Umbilical cord (tissue), 2 donors: ENCODE data around the gene DNM2. TPM values are rescaled to one million over a fixed set of nuclear protein-coding genes. Genes with fewer than 3 reads are reported as not detected.
A peak's percentile ranks its signal among the peaks of the same experiment; 100 is the strongest.

ENCODE experiments used
- DNase-seq: peaks from one replicate; pipeline ENCODE4 v3.0.0-alpha.2; 2015; ENCODE audit warnings: low spot score
- total RNA-seq: library from RNA; depleted of rRNA; stranded (reverse); fragments of >200 nt; gene quantifications from one replicate; pipeline ENCODE4 v1.2.3, GENCODE V29; 2014; ENCODE audit warnings: low replicate concordance; ENCODE audit not compliant: insufficient read depth

The DNM2 gene
- total RNA-seq, 1 donor from 2014 or later: 62.8 TPM

GRCh38 chr19:10690341-10690781 is 27.5 kb upstream of the DNM2 start:
- no peak for DNase-seq

- DNase-seq: no peak
Measured at GRCh38 chr19:10691178-10691881, 26.5 kb upstream of the DNM2 start.

DNA sequence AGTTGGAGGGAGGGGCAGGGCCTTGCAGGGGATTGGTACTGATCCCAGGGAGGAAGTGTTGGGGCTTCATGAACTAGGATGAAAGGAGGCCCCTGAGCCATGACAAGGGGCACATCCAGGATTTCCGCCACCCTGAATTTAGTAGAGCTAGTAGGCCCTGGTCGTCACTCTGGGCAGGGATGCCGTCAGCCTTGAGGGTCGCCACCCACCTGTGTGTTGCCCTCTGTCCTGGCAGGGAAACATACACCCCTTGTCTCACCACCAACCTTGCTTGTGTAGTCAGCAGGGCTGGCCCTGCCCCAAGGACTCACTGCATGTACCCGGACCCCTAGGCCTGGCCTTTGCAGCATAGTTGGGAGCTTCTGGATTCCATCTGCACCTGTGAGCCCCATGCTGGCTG is 26.0 kb upstream of the DNM2 start:
- no peak for DNase-seq

- DNase-seq: no peak
Measured at GRCh38 chr19:10692673-10693264, 25.1 kb upstream of the DNM2 start.

DNA sequence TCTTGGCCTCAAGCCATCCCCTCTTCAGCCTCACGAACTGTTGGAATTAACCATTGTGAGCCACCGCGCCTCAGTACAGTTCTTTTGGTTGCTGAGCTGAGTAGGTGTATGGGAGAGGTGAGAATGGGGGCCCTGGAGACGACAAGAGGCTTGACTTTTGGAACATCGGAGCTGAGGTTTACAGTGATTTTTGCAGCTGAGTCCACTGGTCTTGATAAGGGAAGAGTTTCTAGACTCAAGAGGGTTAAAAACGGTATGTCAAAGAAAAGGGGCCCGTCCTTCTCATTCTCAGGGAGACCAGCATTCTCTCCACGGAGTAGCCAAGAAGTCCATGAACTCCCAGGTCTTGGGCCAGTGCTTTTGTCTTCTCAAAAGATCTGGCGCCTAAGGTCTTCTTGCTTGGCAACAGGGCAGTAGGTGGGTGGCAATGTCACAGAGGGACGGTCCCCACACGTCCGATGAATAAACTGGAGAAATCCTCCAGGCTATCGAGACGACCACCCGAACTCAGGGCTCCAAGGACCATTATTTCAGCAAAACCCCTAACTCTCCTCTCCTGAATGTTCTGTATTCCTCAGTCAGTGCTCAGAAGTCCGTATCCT is 23.1 kb upstream of the DNM2 start:
- DNase-seq: no peak

DNA sequence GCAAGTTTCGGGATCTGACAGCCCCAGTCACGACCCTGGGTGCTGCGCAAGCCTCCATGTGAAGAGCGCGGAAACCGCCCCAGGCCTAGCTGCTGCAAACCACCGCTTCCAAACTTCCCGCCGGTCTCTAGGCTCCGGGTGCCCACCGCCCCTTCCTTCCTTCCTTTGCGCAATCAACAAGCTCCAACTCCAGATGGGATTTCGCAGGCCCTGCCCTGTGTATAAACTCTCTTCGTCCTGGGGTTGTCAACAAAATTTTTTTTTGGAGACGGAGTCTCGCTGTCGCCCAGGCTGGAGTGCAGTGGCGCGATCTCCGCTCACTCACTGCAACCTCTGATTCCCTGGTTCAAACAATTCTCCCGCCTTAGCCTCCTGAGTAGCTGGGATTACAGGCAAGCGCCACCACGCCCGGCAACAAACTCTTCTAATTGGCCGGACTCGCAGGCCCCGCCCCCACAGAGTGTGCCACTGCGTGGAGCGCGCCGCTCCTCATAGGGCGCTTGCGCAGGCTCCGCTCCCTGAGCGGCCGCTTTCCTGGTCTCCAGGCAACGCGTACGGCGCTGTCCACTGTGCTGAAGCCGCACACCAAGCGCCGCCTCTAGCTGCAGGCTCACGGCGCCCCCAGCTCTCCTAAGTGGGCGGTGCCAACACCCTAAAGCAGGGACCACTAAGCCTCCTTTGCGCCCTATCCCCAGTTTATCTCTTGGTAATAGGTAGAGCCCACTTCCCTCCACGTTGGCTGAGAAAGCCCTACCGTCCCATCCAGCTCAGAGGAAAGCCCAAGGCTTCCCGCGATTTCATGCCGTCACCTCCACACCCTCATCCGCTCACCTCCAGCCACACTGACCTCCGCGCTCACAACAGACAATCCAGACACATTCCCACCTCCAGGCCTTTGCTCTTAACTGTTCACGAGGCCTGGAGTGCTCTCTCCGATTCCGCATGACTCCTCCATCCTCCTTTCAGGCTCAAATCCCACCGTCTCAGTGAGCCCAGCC is 22.2 kb upstream of the DNM2 start:
- DNase-seq: peak; percentile 96

DNA sequence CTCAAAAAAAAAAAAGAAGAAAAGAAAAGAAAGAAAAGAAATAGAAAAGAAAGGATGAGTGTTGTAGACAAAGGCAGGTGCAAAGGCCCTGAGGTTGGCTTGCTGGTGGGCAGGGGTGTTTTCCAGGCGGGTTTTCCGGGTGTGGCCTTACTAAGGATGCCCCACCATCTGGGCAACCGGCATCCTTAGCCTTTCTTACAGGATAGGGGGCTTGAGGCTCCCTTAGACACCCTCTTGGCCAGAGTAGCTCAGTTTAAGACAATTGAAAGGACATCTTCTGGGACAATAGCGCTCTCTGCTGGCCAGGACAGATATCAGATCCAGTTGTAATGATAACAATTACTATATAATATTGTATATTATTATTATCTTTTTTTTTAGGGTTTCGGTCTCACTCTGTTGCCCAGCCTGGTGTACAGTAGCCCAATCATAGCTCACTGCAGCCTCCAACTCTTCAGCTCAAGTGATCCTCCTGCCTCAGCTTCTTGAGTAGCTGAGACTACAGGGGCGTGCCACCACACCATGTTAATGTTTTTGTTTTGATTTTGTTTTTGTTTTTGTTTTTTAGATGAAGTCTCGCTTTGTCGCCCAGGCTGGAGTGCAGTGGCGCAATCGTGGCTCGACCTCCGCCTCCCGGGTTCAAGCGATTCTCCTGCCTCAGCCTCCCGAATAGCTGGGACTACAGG is 18.1 kb upstream of the DNM2 start:
- DNase-seq: peak; percentile 24

DNA sequence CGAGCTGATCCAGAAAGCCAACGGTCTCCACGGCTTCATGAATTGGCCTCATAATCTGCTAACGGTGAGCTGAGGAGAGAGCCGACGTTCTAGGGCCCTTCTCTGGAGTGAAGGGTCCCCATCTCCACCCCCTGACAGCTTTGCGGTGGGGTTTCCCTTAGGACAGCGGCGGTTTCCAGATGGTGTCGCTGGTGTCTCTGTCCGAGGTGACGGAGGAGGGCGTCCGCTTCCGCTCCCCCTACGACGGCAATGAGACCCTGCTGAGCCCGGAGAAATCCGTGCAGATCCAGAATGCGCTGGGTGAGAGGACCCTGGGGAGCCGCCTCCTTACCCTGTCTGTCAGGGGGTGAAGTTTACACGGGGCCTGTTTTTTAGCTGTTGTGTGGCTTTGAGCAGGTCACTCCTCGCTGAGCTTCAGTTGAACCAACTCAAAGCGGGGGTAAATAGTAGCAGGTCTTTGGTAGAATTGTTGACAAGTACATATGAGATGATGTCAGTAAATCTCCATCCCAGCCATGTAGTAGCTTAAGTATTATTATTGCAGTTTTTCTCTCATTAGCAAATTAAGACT is 15.8 kb upstream of the DNM2 start:
- DNase-seq: no peak

GRCh38 chr19:10706990-10707389 is 10.9 kb upstream of the DNM2 start:
- DNase-seq: no peak

DNA sequence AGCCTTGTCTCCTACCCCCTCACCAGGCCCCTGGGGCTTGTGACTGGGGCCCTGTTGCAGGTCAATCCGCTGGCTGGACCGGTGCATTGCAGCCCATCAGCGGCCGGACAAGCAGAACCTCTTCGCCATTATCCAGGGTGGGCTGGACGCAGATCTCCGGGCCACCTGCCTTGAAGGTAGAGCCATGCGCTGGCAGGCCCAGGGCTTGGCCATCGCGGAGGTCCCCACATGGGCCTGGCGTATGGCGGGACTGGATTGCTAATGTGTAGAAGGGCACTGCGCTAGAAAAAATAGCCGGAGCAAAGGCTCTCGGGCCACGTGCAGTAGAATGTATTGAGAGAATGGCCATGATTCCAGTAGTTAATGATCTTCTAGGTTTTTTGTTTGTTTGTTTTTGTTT is 10.4 kb upstream of the DNM2 start:
- DNase-seq: no peak

DNA sequence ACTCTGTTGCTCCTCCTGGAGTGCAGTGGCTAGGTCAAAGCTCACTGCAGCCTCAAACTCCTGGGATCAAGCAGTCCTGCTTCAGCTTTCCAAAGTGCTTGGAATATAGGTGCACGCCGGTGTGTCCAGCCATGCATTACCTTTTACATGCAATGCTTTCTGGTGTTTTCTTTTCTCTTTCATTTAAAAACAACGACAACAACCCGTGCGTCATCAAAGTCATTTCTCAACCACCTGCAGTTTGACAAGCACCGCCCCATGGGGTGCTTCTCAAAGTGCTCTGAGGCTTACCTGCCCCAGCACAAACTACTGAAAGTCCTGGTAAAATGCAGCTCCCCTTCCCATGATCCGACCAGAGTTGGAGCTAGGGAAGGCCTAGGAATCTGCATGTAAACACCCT is 9.6 kb upstream of the DNM2 start:
- DNase-seq: no peak

DNA sequence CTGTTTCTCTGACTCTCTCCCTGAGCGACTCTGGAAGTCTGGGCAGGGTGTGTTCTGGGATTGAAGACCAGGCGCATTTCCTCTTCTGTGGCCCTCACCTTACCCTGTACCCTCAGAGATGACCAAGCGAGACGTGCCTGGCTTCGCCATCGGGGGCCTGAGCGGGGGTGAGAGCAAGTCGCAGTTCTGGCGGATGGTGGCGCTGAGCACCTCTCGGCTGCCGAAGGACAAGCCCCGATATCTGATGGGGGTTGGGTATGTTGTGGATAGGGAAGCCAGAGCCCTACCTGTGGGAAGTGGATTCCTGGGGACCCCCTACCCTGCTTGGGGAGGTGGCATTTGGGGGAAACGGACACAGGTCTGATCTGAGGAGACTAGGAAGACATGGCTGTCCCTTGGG is 5.8 kb upstream of the DNM2 start:
- DNase-seq: no peak

- DNase-seq: no peak
Measured at GRCh38 chr19:10712754-10713153, 5.1 kb upstream of the DNM2 start.

GRCh38 chr19:10713317-10713716 is 4.6 kb upstream of the DNM2 start:
- DNase-seq: no peak

GRCh38 chr19:10717054-10717355 is 874 bp upstream of the DNM2 start:
- DNase-seq: no peak

GRCh38 chr19:10718205-10719196 is 622 bp downstream of the DNM2 start:
- no peak for DNase-seq

DNA sequence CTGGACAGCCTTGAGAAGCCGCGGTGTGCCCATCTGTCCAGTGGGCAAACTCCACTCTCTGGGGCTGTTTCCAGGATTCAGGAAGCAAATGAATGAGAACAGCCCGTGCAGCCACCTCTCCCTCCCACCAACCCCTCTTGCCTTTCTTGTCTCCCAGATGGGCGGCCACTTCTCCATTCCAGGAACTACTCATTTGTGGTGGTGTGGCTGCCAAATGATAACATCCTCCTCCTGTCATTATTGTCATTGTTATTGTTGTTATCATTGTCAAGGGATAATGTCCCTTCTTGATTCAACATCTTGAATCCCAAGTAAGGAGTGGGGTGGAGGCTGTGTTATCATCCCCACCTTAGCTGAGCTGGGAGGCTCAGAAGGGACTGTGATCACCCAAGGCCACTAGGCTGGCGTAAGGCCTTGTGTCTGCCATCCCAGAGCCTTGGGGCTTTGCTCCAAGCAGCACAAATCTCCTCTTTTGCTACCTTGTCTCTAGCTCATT is 1.6 kb downstream of the DNM2 start:
- no peak for DNase-seq

DNA sequence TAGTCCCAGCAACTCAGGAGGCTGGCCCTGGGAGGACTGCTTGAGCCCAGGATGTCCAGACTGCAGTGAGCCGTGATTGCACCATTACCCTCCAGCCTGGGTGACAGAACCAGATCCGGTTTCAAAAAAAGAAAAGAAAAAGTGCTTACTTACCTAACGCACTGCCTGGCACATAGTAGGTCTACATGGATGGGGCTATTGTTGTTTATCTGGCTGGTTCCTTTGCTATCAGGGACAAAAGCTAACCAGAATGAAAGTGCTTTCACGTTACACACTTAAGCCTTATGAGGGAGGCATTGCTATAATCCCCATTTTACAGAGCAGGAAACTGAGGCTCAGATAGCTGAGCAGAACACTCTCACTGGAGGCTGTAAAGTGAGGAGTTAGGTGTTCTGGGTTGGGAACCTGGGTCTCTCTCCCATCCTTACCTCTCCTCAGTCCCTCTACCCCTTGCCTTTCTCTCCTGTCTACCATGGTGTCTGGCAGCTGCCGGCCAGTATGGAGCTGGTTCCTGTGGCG is 2.8 kb downstream of the DNM2 start:
- DNase-seq: no peak

DNA sequence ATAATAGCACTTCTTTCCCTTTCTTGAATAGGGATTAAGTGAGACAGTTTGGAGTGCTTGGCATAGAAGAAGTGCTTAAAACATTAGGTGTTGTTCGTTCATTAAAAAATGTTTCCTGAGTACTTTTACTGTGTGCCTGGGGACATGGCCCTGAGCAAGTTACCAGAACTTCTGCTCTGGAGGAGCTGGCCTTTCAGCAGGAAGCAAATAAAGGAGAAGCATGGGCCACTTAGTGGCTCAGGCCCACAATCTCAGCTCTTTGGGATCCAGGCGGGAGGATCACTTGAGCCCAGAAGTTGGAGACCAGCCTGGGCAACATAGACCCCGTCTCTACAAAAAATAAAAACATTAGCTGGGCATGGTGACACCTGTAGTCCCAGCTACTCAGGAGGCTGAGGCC is 5.7 kb downstream of the DNM2 start:
- DNase-seq: no peak
